HL-60/S4 treated with phorbol 12-myristate 13-acetate at 8.2 ng/mL for 4 days and 3 days (cell line): Measurements from ENCODE around the gene PFN3.
"Not testable (repeated sequence)": the region's sequence is repeated elsewhere in the genome, so short reads cannot be mapped to it uniquely, and the experiment has no call there.

Source experiments
- in situ Hi-C: fragments of 300-500 bp; cut with MboI; formaldehyde crosslinking; loops from 2 replicates; pipeline ENCODE4 v1.15.0; 2022; ENCODE audit warnings: low sequenced_read_pairs

The PFN3 gene

DNA sequence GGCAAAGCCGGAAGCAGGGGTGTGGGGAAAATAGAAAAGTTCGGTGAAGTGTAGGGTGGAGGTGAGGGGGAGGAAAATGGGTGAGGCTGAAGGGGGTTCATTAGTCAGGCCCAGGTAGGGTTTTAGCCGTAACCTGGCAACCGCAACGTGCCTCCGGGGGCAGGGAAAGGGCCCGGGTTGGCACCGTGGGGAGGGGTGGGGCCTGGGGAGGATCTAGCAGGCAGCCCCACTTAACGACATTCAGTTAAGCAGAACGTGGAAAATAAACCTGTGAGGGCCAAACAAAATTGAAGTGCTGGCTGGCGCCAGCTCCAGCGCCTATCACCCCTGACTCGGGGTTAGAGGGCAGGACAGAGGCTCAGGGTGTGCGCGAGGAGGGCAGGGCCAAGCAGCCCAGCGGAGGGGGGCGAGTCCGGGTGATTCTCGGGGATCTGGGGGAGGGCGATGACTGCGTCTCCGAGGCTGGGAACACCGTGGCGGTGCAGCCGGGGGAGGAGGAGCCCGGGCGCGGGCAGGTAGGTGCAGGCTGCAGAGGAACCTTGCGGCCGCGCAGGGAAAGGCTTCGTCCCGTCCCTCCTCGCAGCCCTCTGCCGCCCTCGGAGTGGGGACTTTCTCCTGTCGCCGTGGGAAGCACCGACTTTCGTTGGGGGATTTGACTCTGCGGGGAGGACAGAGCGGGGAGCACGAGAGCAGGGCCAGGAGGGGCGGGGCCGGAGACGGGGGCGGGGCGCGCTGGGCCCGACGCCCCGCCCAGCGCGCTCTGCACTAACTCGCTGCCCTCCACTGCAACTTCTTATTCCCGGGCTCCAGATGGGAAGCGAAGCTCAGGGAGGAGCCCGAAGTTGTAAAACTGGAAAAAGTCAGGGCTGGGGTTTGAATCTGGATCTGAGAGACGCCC lies 37.6 kb downstream of the PFN3 start:
- in situ Hi-C loops: no loop called here

DNA sequence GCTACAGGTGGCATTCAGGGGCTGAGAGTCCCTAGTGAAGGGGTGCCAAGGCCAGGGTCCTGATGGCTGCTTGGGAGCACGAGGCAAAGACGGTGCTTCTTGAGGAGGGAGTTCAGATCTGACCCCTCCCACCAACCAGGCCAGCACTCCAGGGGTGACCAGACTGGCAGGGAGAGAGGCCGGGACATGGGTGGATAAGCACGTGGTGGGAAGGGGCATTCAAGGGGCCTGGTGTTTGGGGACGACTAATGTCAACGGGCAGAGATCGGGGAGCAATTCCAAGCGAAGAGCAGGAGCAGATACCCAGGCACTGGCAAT lies 38.2 kb downstream of the PFN3 start:
- in situ Hi-C loops: no loop called here

DNA sequence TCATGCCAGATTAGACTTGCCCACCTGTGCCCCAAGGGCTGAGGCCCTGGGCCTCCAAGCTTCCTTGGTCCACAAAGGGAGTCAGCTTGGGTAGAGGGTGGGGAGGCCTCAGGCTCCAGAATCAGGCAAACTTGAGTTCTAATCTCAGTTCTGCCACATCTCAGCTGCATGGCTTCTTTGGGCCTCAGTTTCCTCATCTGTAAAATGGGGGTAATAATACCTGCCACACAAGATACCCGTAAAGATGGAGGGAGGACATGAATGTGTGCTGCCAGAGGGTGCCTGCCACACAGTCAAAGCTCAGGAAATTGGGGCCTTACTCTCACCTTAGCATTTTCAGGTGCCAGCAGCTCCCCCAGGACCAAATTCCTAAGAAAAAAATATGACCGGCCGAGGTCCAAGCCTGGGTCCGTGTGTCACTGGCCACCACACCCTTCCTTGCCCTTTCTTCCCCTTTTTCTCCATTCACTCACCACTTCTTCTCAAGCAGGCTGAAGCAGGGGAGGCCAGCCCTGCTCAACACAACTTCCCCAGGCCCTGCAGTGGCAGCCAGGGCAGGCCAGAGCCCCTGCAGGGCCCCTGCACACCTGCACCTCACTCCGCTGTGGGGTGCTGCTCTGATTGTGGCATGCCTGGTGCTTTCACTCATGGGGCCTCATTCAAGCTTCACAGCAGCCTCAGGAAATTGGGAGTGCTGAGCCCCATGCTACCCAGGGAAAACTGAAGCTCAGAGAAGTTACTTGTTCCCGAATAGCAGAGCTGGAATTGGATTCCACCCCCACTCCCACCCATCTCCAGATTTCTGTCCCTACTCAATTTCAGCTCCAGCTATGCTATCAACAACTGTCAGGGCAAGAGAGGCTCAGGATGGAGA lies 38.8 kb downstream of the PFN3 start:
- in situ Hi-C loops: no loop called here

DNA sequence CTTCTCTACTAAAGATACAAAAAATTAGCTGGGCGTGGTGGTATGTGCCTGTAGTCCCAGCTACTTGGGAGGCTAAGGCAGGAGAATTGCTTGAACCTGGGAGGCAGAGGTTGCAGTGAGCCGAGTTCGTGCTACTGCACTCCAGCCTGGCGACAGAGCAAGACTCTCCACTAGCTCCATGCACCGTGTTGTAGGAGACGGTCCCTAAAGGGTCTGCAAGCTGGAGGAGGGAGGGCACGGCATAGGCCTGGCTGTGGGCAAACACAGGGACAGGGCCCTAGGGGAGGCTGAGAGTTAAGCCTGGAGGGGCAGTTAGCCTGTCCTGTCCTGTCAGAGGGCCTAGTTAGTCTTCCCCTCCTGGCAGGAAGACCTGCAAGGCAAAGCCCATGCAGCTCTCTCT lies 39.7 kb downstream of the PFN3 start:
- in situ Hi-C loops: not testable (repeated sequence)

DNA sequence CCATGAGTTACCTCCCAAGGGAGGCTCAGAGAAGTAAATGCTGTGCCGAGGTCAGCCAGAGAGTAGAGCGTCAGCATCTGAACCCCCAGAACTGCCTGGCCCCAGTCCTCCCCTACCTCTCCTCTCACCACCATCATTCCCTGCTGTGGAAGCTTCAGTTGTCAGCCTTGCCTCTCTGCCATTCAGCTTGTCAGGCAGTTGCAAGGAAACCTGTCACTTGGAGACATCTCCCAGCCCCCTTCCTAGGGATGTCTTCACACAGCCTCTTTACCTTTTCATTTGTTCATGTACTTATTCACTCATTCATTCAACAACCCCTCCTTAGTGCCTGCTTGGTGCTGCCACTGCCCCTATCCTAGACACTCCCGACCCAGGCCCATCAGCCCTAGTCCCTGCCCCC lies 40.6 kb downstream of the PFN3 start:
- in situ Hi-C loops: no loop called here

DNA sequence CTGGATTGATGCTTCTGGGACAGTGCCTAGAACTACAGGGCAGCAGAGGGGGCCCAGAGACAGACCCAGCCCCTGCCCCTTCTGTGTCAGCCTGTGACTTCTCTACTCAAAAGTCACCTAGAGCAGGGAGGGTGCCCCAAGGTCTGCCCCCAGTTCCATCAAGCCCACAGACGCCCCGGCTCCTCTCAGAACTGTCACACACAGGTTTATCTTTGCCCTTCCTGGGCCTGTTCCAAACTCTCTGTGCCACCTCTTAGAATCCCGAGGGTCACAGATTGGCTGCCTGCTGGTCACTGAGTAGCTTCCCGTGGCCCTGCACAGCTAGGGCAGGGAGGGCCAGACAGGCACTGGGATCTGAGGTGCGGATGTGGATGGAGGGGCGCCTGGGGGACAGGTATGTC lies 41.0 kb downstream of the PFN3 start:
- in situ Hi-C loops: no loop called here

DNA sequence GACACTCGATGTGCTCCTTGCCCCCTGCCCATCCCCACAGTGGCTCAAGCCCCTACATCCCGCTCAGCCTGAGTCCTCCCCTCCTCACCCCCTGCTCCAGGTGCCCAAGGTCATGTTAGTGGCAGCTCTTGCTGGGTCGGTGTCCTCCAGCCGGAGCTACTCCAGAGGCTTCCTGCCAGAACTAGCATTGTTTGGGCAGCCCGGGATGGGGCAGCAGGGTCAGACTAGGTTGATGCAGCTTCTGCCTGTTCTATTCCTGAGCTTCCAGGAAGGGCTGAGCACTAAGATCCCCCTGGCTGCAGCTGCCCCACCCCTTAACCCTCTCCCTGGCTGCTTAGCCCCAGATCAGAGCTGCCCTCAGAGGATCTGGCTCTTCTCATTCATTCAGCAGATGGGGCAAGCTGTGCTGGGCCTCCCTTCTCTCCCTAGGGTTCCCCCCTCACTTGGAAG lies 42.1 kb downstream of the PFN3 start:
- in situ Hi-C loops: no loop called here

DNA sequence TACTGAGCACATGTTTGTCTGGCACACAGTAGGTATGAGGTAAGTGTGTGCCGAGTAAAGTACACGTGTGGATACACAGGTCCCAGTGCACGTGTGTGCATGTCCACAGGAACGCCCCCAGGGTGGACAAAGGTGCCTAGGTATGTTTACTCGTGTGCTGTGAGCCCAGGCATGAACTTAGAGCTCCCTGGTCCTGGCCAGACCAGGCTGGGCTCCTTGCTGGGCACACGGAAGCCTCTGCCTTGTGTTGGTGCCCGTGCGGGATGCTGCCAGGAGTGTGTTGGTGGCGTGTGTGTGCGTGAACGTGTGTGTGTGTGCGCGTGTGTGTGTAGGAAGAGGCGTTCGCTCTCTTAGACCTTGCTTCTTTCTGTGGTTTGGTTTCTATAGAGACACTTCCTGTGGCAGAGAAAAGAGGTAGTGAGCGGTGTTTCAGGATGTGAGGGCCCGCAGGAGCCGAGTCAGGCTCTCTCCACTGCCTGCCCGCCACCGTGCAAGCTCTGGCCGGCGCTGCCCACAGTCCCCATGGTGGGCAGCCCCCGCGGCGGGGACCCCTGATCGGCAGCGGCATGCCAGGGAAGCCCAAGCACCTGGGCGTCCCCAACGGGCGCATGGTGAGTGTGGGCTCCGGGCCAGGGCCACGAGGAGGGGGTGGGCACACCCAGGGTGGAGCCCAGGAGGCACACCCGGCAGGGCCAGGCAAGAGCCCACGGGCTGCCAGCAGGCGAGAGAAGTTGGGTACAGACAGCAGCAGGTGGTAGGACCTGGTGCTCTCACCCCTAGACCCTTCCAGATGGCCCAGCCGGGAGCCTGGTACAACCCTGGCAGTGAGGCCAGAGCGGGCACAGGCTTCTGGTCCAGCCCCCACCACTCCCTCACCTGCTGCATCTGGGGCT lies 42.8 kb downstream of the PFN3 start, which contains the start of gene RGS14:
RGS14 (plus strand) TSS at position 466 of the 893 bp plus-strand sequence; CDS start at position 567, 101 bp downstream.
- in situ Hi-C loops: no loop called here

DNA sequence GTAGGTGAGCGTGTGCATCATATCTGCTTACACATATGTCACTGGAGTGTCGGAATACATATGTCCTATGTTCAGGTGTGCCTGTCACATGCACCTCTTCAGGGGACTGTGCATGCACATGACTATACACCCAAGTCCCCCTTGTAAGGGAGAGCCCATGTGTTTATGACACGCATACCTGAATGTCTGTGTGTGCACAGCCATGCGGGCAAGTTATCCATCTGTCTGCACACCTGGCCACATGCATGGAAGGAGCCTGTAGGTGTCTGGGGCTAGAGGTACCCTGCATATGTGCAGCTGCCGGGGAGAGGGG lies 43.4 kb downstream of the PFN3 start:
- in situ Hi-C loops: no loop called here

DNA sequence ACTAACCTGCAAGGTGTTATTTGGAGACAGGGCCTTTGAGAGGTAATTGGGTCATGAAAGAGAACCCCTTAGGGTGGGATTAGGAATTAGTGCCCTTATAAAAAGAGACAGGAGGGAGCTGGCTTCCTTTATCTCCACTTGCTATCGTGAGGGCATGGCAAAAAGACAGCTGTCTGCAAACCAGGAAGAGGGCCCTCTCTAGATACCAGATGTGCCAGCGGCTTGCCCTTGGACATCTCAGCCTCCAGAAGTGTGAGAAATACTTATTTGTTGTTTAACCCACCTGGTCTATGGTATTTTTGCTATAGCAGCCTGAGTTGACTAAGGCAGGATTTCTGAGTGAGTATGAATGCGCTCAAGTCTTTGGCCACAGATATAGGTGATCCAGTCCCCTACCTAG lies 43.7 kb downstream of the PFN3 start:
- in situ Hi-C loops: no loop called here

DNA sequence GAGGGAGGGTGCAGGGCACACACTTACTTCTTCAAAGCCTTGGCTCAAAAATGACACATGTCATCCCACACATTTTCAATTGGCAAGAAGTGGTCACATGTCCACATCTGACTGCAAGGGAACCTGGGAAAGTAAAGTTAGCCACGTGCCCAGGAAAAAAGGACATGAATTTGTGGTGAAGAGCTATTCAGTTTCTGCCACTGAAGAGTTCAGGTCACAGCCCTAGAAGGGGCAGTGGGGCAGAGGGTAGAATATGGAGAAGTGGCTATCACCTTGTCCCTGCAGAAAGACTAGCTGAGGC lies 44.6 kb downstream of the PFN3 start:
- in situ Hi-C loops: no loop called here

DNA sequence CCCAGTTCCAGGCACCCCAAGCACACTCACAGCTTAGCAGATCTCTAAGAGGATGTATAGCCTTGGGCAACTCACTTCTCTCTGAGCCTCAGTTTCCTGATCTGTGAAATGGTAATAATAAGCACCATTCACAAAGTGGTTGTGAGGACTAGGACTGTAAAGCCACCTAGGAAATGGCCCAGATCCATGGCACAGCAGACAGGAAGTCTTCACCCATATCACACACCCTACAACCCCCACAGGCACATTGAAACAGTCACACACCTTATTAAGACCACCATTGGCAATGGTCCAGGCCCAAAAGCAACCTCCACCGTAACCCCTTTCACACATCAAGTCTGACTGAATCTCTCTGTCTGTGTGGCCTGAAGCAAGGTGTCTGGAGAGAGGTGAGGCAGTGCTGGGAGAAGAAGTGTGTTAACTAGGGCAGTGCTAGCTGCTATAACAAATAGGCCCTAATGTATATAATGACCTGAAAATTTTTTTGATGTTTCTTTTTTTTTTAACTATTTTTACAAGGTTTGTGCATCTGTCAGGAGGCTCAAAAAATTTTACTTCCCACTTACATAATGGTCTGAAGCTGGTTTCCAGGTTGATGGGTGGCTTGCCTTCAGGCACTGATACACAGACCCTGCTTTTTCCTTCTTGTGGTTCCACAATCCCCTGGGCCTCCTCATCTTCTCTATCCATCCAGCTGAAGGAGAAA lies 45.1 kb downstream of the PFN3 start:
- in situ Hi-C loops: no loop called here

DNA sequence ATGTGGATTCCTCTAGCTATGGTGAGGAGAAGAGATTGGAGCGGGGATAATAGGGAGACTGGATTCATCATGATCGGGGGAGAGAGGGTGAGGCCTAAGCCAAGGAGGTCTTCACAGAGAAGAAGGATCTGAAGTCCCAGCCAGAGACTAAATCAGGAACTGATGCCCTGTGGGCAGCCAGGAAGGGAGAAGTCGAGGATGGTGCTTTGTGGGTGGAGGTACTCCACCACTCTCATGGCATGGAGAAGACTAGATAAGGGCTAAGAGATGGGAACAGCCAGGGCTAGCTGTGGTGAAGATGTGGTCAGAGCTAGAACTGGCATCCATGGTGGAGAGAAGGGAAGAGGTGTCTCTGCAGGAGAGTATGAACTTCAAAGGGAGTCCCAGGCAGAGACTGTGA lies 45.8 kb downstream of the PFN3 start:
- in situ Hi-C loops: no loop called here

DNA sequence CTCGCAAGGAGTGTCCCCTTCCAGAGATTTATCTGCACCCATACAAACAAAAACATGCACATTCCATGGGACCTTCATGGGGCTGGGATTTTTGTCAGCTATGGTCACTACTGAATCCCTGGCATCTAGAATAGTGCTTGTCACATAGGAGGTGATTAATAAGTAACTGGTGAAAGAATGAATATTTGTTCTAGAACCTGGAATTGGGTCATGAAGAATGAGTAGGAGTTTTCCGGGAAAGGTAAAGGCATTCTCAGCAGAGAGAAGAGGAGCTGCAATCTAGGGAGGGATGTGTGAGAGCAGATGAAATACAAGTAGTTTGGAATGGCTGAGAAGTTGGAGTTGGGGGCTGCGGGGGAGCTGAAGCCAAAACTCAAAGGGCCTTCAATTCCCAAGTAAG lies 46.2 kb downstream of the PFN3 start:
- in situ Hi-C loops: no loop called here

DNA sequence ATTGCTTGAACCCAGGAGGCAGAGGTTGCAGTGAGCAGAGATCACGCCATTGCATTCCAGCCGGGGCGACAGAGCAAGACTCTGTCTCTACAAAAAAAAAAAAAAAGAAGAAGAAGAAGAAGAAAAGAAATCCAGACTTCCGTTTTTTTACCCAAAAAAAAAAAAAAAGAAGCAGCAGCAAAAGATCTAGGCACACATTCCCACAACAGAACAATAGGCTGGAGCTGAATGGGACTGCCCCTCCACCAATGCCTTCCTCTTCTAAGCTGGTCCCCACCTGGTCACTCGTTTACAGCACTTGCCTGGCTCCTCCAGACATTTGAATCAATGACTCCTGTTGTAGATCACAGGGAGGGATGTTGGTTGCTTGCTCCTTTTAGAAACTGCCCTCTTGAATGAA lies 47.4 kb downstream of the PFN3 start:
- in situ Hi-C loops: no loop called here

DNA sequence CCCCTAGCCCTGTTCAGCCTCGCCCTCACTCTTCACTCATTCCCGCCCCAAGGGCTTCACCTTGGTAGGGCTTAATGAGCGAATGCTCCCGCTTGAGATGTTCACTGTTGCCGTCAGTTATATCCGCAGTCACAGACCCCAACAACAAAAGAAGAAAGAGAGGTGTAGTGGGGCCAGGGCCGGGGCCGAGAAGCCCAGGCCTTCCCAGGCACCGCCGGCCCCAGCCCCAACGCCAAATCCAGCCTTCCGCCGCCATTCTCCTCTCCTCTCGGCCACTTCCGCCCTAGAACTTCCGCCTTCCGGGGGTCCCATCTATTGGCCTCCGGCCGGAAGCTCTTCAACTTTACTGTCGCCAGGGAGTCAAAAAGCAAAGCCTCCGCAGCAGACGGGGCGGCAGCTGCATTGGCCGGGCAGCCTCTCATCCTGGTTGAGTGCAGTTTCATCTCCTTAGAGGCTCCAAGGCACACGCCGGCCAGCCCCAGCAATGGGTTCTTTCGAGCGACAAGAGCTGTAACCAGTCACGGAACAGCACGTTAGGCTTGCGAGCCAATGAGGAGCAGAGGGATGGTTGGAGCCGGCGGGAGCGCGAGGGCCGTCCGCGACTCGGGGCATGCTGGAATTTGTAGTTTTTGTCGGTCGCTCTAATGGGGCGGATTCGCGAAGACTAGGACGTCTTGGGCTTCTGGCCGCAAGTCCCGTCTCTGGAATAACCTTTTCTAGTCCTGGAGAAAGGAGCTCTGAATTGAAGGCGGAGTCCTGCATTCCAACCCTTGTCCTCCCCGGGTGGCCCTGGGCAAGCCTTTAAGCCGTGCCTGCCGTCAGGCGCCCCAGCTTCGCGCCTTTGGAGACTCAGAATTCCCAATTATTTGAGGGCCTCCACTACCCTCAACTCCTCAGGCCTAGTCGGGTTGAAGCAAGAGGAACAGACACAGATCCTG lies 48.8 kb downstream of the PFN3 start, which contains the start of gene LMAN2:
LMAN2 (minus strand) TSS at position 277 of the 938 bp plus-strand sequence; CDS start at position 256, 21 bp downstream.
- in situ Hi-C loops: no loop called here

DNA sequence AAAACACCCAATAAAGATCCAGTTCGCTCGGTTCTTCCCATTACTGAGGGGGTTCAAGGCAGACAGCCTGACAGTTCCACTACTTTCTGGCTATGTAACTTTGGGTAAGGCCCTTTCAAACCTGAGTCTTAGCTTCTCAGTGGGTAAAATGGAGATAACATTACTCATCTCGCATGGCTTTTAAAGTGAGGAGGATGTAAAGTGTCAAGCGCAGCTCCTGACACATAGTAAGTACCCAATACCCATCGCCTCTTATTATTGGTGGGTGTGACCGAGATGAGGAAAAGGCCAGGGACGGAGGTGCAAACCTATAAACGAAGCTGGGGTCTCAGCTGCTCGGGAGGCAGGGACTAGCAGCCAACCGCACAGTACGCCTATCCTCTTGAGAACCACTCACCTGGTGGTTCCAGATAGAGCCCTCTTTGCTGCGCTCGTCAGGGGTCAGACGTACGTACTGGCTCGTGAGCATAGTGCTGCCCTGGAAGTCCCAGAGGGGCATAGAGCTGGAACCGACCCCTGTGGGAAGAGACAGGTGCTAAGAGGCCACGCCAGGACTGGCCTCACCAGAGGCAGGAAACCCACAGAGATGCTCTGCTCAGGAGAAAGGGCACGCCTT lies 49.6 kb downstream of the PFN3 start:
- in situ Hi-C loops: no loop called here
